Right ventricle myocardium inferior (tissue), 1 donor: ENCODE results near the gene SLCO3A1. TPM values are rescaled to one million over a fixed set of nuclear protein-coding genes. Genes with fewer than 3 reads are reported as not detected.

Experiments
- ATAC-seq: fragments of 200-7000 bp; cut with Tn5 transposase; one replicate; pipeline ENCODE4 v1.9.1; 2020; ENCODE audit warnings: mild to moderate bottlenecking, moderate library complexity
- DNase-seq: peaks from one replicate; pipeline ENCODE4 v3.0.0; 2021; ENCODE audit errors: missing footprints
- intact Hi-C: fragments of 100-400 bp; cut with DNase I; formaldehyde crosslinking; loops from one replicate; pipeline ENCODE4 v1.11.0; 2022
- total RNA-seq: library from RNA; stranded (reverse); fragmentation: NEBNext Ultra II Directional; extraction: Animal tissue kit (Norgen Biotek cat#: 25700); gene quantifications from one replicate; pipeline ENCODE4 v1.2.1, GENCODE V29; 2021
- donor health status: DM: no; HTN: yes; CAD: no; lungs with severe emphysema.

The SLCO3A1 gene
- total RNA-seq, 1 donor from 2014 or later, result 45.9 TPM

- no peak for ATAC-seq
- intact Hi-C loops, result loop anchor here (10.0 kb wide), 1 partner anchor 46 kb away; no protein-coding TSS in a partner anchor
Observed at GRCh38 chr15:92161039-92161670, 307.6 kb downstream of the SLCO3A1 start.

GRCh38 chr15:92162657-92163056 lies 309.1 kb downstream of the SLCO3A1 start:
- ATAC-seq (no peak), DNase-seq (no peak)
- intact Hi-C loops, result loop anchor here (10.0 kb wide), 1 partner anchor 48 kb away; no protein-coding TSS in a partner anchor

More at GRCh38 chr15:92161039-92161670, 307.6 kb downstream of the SLCO3A1 start:
- DNase-seq, result no peak

- ATAC-seq (no peak), DNase-seq (no peak)
- intact Hi-C loops, result loop anchor here (10.0 kb wide), 1 partner anchor 49 kb away; no protein-coding TSS in a partner anchor
Observed at GRCh38 chr15:92163641-92164040, 310.1 kb downstream of the SLCO3A1 start.

- ATAC-seq, result no peak
- intact Hi-C loops, result loop anchor here (10.0 kb wide), 1 partner anchor 50 kb away; no protein-coding TSS in a partner anchor
- no peak for DNase-seq
Observed at GRCh38 chr15:92164327-92165000, 311.0 kb downstream of the SLCO3A1 start.

- ATAC-seq, result no peak
- no peak for DNase-seq
- intact Hi-C loops, result loop anchor here (10.0 kb wide), 1 partner anchor 50 kb away; no protein-coding TSS in a partner anchor
Observed at GRCh38 chr15:92165001-92165346, 311.5 kb downstream of the SLCO3A1 start.

GRCh38 chr15:92166029-92166428 lies 312.5 kb downstream of the SLCO3A1 start:
- DNase-seq, result no peak
- no peak for ATAC-seq
- intact Hi-C loops, result loop anchor here (10.0 kb wide), 1 partner anchor 51 kb away; no protein-coding TSS in a partner anchor

- DNase-seq, result no peak
- peak; percentile 84 for ATAC-seq
- intact Hi-C loops, result loop anchor here (10.0 kb wide), 1 partner anchor 52 kb away; no protein-coding TSS in a partner anchor
Observed at GRCh38 chr15:92166751-92167405, 313.4 kb downstream of the SLCO3A1 start.

GRCh38 chr15:92167451-92167850 lies 313.9 kb downstream of the SLCO3A1 start:
- ATAC-seq, result no peak
- intact Hi-C loops, result loop anchor here (10.0 kb wide), 1 partner anchor 53 kb away; no protein-coding TSS in a partner anchor
- no peak for DNase-seq

- intact Hi-C loops, result loop anchor here (10.0 kb wide), 1 partner anchor 53 kb away; no protein-coding TSS in a partner anchor
- no peak for ATAC-seq
Observed at GRCh38 chr15:92168066-92168683, 314.7 kb downstream of the SLCO3A1 start.

GRCh38 chr15:92170897-92171296 lies 317.4 kb downstream of the SLCO3A1 start:
- ATAC-seq, result no peak
- DNase-seq, result no peak
- intact Hi-C loops, result no loop called here

More at GRCh38 chr15:92168066-92168683, 314.7 kb downstream of the SLCO3A1 start:
- DNase-seq, result no peak

- DNase-seq (no peak), ATAC-seq (no peak)
- intact Hi-C loops, result no loop called here
Observed at GRCh38 chr15:92178911-92179310, 325.4 kb downstream of the SLCO3A1 start.

- intact Hi-C loops, result no loop called here
- DNase-seq, result no peak
- ATAC-seq, result no peak
Observed at GRCh38 chr15:92184142-92184541, 330.6 kb downstream of the SLCO3A1 start.

GRCh38 chr15:92184679-92185230 lies 331.2 kb downstream of the SLCO3A1 start:
- DNase-seq (no peak), ATAC-seq (no peak)
- intact Hi-C loops, result no loop called here

GRCh38 chr15:92187975-92188374 lies 334.5 kb downstream of the SLCO3A1 start:
- ATAC-seq (no peak), DNase-seq (no peak)
- intact Hi-C loops, result no loop called here

GRCh38 chr15:92189166-92189565 lies 335.7 kb downstream of the SLCO3A1 start:
- DNase-seq, result no peak
- intact Hi-C loops, result no loop called here
- no peak for ATAC-seq

GRCh38 chr15:92195241-92195640 lies 341.7 kb downstream of the SLCO3A1 start:
- DNase-seq, result no peak
- ATAC-seq, result no peak
- intact Hi-C loops, result no loop called here

- DNase-seq, result no peak
- ATAC-seq, result peak; percentile 60
- intact Hi-C loops, result no loop called here
Observed at GRCh38 chr15:92196342-92196741, 342.8 kb downstream of the SLCO3A1 start.

GRCh38 chr15:92197746-92198145 lies 344.2 kb downstream of the SLCO3A1 start:
- intact Hi-C loops, result no loop called here

GRCh38 chr15:92200891-92201290 lies 347.4 kb downstream of the SLCO3A1 start:
- DNase-seq (no peak), ATAC-seq (no peak)
- intact Hi-C loops, result no loop called here

More at GRCh38 chr15:92197746-92198145, 344.2 kb downstream of the SLCO3A1 start:
- DNase-seq (no peak), ATAC-seq (no peak)
